HepG2 (cell line): ENCODE measurements around the gene TOMM22. TPM values are rescaled to one million over a fixed set of nuclear protein-coding genes. Genes with fewer than 3 reads are reported as not detected.
A peak's percentile ranks its signal among the peaks of the same experiment; 100 is the strongest.

ENCODE experiments used
- BRCA1 ChIP-seq: sonication (generic); formaldehyde crosslinking; IDR thresholded peaks from 2 replicates; pipeline ENCODE4 v1.4.0; 2020; ENCODE audit warnings: missing genetic modification reagents
- CC2D1A ChIP-seq: sonication (generic); formaldehyde crosslinking; IDR thresholded peaks from 2 replicates; pipeline ENCODE4 v1.8.1; 2023; ENCODE audit warnings: mild to moderate bottlenecking, missing genetic modification reagents
- EED ChIP-seq: sonication (generic); formaldehyde crosslinking; IDR thresholded peaks from 2 replicates; pipeline ENCODE4 v1.5.0; 2020; ENCODE audit warnings: mild to moderate bottlenecking, missing genetic modification reagents
- ELF1 ChIP-seq: sonication (generic); formaldehyde crosslinking; IDR thresholded peaks from 2 replicates; pipeline ENCODE4 v1.4.0; 2020; ENCODE audit warnings: missing genetic modification reagents
- ESRRA ChIP-seq: sonication (generic); formaldehyde crosslinking; IDR thresholded peaks from 2 replicates; pipeline ENCODE4 v1.5.1; 2020; ENCODE audit warnings: mild to moderate bottlenecking, low read depth, missing genetic modification reagents
- ETS1 ChIP-seq: sonication (generic); formaldehyde crosslinking; IDR thresholded peaks from 2 replicates; pipeline ENCODE4 v1.4.0; 2020; ENCODE audit warnings: missing genetic modification reagents
- FUBP1 ChIP-seq: sonication (generic); formaldehyde crosslinking; IDR thresholded peaks from 2 replicates; pipeline ENCODE4 v1.5.1; 2020; ENCODE audit warnings: missing genetic modification reagents, mild to moderate bottlenecking, borderline replicate concordance
- HOXA9 ChIP-seq: sonication (generic); formaldehyde crosslinking; IDR thresholded peaks from 2 replicates; pipeline ENCODE4 v1.8.1; 2022; ENCODE audit warnings: missing genetic modification reagents, mild to moderate bottlenecking, moderate library complexity, borderline replicate concordance
- KLF13 ChIP-seq: sonication (generic); formaldehyde crosslinking; IDR thresholded peaks from 2 replicates; pipeline ENCODE4 v1.4.0; 2020; ENCODE audit warnings: mild to moderate bottlenecking, missing genetic modification reagents
- PAF1 ChIP-seq: IDR thresholded peaks from 2 replicates; pipeline ENCODE4 v1.6.1; 2016; ENCODE audit warnings: missing genetic modification reagents, missing compliant biosample characterization
- PRDM15 ChIP-seq: sonication (generic); formaldehyde crosslinking; IDR thresholded peaks from 2 replicates; pipeline ENCODE4 v1.4.0; 2020; ENCODE audit warnings: missing genetic modification reagents
- SRSF9 ChIP-seq: fragments of 200-400 bp; formaldehyde crosslinking; IDR thresholded peaks from 2 replicates; pipeline ENCODE4 v1.6.1; 2018; ENCODE audit warnings: borderline replicate concordance, mild to moderate bottlenecking, low read depth, low read length; ENCODE audit not compliant: insufficient read depth, poor library complexity, severe bottlenecking
- ZC3H13 ChIP-seq: sonication (generic); formaldehyde crosslinking; IDR thresholded peaks from 2 replicates; pipeline ENCODE4 v1.8.1; 2023; ENCODE audit warnings: mild to moderate bottlenecking, missing genetic modification reagents, moderate library complexity
- ZFP41 ChIP-seq: sonication (generic); formaldehyde crosslinking; IDR thresholded peaks from 2 replicates; pipeline ENCODE4 v1.4.0; 2020; ENCODE audit warnings: mild to moderate bottlenecking, missing genetic modification reagents, borderline replicate concordance
- ZNF205 ChIP-seq: IDR thresholded peaks from 2 replicates; pipeline ENCODE4 v1.6.1; 2018; ENCODE audit warnings: missing biosample characterization, missing genetic modification reagents
- ZNF263 ChIP-seq: sonication (generic); formaldehyde crosslinking; IDR thresholded peaks from 2 replicates; pipeline ENCODE4 v1.4.0; 2020; ENCODE audit warnings: missing genetic modification reagents
- ZNF326 ChIP-seq: sonication (generic); formaldehyde crosslinking; IDR thresholded peaks from 2 replicates; pipeline ENCODE4 v1.4.0; 2020; ENCODE audit warnings: missing genetic modification reagents, borderline replicate concordance
- ZNF350 ChIP-seq: sonication (generic); formaldehyde crosslinking; IDR thresholded peaks from 2 replicates; pipeline ENCODE4 v1.4.0; 2020; ENCODE audit warnings: mild to moderate bottlenecking, low read depth, missing genetic modification reagents, borderline replicate concordance
- ZNF710 ChIP-seq: sonication (generic); formaldehyde crosslinking; IDR thresholded peaks from 2 replicates; pipeline ENCODE4 v1.5.0; 2020; ENCODE audit warnings: mild to moderate bottlenecking, missing genetic modification reagents, borderline replicate concordance
- ZNF816 ChIP-seq: sonication (generic); formaldehyde crosslinking; IDR thresholded peaks from 2 replicates; pipeline ENCODE4 v1.8.0; 2022; ENCODE audit warnings: missing genetic modification reagents, mild to moderate bottlenecking, borderline replicate concordance
- polyA plus RNA-seq, 8 experiments: library from polyadenylated mRNA; depleted of rRNA in 3 of 8; stranded (reverse) in 7 of 8; unstranded in 1 of 8; fragments of >200 nt; fragmentation: Illumina TruSeq in 4 of 8; extraction: Trizol in 4 of 8; gene quantifications; 2 replicates each; pipeline versions ENCODE4 v1.2.1 to v1.2.3, GENCODE V29; 2011 to 2016; ENCODE audit warnings: low read depth in 4 of 8, missing spikeins in 1 of 8, mixed read lengths in 1 of 8; ENCODE audit not compliant: insufficient read depth in 1 of 8
- total RNA-seq, 5 experiments: library from RNA; depleted of rRNA; stranded (reverse); fragments of >200 nt; fragmentation: Illumina TruSeq; extraction: Trizol; gene quantifications; 2 replicates each; pipeline ENCODE4 v1.2.3, GENCODE V29; 2016; ENCODE audit warnings: low read depth in 1 of 5

TOMM22 gene
- total and polyA plus RNA-seq, 2 of the 13 experiments (the other 11 are each of a cell fraction or from before 2014, with no cell fraction given): 46.9 to 118 TPM

GRCh38 chr22:38706101-38706900, 24.5 kb downstream of the TOMM22 start (continued):
- no peak for TF ChIP-seq PRDM15 (CRISPR knock-in tag)
- TF ChIP-seq BRCA1 (CRISPR knock-in tag): no peak
- TF ChIP-seq PAF1 (CRISPR knock-in tag): no peak
- TF ChIP-seq ZNF263 (CRISPR knock-in tag): no peak
- no peak for TF ChIP-seq FUBP1 (CRISPR knock-in tag)
- TF ChIP-seq ZFP41: no peak
- no peak for TF ChIP-seq ZNF710 (CRISPR knock-in tag)
- no peak for TF ChIP-seq KLF13 (CRISPR knock-in tag)
- no peak for TF ChIP-seq EED (CRISPR knock-in tag)
- TF ChIP-seq ZC3H13 (CRISPR knock-in tag): no peak
- no peak for TF ChIP-seq ESRRA
- no peak for TF ChIP-seq ZNF350 (CRISPR knock-in tag)
- no peak for TF ChIP-seq ZNF205 (CRISPR knock-in tag)
- no peak for TF ChIP-seq HOXA9 (CRISPR knock-in tag)
- no peak for TF ChIP-seq ELF1 (CRISPR knock-in tag)
- TF ChIP-seq ZNF816 (CRISPR knock-in tag): no peak
- no peak for TF ChIP-seq ZNF326 (CRISPR knock-in tag)
- no peak for TF ChIP-seq SRSF9
- TF ChIP-seq CC2D1A (CRISPR knock-in tag): no peak
- TF ChIP-seq ETS1 (CRISPR knock-in tag): 0 out of 2 replicates have a peak, but pooled peaks have one; percentile 31
